ENCODE measurements around the gene ANKRD11.

Gene ANKRD11

DNA sequence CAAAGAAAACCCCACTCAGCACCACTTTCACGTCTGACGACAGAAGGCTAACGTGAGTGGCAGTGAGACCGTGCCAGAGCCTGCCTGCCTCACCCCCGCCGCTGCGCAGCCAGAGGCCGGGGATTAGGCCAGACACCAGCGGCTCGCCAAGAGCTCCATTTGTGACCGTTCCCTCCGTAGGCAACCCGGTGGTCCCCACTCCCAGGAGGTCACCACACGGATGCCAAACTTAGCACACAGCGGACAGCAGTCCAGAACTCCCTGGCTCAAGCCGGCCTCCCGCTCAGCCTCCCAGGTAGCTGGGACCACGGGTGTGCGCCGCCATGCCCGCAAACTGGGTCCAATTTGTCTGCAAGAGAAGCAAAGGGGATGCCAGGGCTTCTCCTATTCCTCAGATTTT, 104.6 kb downstream of the ANKRD11 start:
- TF ChIP-seq ZFX (IDR thresholded peaks at IDR 0.05; ENCODE audit: borderline replicate concordance) = no peak
- TF ChIP-seq, protein P1, sequence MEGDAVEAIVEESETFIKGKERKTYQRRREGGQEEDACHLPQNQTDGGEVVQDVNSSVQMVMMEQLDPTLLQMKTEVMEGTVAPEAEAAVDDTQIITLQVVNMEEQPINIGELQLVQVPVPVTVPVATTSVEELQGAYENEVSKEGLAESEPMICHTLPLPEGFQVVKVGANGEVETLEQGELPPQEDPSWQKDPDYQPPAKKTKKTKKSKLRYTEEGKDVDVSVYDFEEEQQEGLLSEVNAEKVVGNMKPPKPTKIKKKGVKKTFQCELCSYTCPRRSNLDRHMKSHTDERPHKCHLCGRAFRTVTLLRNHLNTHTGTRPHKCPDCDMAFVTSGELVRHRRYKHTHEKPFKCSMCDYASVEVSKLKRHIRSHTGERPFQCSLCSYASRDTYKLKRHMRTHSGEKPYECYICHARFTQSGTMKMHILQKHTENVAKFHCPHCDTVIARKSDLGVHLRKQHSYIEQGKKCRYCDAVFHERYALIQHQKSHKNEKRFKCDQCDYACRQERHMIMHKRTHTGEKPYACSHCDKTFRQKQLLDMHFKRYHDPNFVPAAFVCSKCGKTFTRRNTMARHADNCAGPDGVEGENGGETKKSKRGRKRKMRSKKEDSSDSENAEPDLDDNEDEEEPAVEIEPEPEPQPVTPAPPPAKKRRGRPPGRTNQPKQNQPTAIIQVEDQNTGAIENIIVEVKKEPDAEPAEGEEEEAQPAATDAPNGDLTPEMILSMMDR (IDR thresholded peaks at IDR 0.05) = no peak
- H3K27ac ChIP-seq = no peak overlapping the region

DNA sequence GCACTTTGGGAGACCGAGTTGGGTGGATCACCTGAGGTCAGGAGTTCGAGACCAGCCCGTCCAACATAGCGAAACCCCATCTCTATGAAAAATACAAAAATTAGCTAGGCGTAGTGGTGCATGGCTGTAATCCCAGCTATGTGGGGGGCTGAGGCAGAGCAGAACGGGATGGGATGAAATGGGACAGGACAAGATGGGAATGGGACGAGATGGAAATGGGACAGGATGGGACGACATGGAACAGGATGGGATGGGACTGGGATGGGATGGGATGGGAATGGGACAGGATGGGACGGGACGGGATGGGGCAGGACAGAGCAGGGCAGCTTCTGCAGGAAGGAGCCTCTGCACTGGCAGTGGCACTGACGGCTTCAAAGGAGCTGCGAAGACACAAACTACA, 106.1 kb downstream of the ANKRD11 start:
- TF ChIP-seq, protein P1 (IDR thresholded peaks at IDR 0.05) = no peak
- no peak for TF ChIP-seq ZFX (IDR thresholded peaks at IDR 0.05; ENCODE audit: borderline replicate concordance)
- H3K27ac ChIP-seq = peak overlapping the region; percentile 47; the same call in 1 of the 2 replicates

DNA sequence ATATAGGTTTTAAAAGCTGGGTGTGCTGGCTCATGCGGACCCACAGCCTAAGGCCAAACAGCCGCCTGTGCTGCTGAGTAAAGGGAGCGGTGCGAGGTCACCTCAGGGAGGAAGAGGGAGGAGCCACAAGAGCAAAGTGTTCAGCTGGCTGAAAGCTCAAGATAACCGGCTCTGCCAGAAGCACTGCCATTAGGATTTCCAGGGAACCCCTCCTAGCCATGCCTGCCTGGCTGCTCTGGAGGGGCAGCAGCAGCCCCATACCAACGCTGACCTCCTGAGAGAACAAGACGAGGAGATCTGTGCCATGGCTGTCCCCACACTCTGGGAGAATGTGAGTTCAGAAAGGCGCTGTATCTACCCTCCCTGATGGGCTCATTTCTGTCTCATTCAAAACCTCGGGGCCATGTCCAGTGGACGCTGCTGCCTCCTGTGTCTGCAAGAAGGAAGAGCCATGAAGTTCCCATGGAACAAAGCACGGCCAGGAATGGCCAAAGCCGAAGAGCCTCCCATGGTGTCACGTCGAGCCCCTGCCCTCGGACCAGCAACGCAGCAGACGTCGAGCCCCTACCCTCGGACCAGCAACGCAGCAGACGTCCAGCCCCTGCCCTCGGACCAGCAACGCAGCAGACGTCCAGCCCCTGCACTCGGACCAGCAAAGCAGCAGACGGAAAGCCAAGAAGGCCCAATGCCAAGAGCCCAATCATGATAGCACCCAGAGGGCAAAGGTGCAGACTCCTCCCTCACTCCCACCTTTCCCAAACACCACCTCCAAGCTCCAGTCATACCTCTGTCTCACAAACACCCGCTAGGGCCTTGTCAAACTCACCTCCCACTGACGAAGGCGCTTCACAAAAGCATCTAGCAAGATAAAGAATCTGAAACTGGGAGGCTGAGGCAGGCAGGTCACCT, 107.0 kb downstream of the ANKRD11 start:
- no peak for TF ChIP-seq ZFX (IDR thresholded peaks at IDR 0.05; ENCODE audit: borderline replicate concordance)
- TF ChIP-seq, protein P1 (IDR thresholded peaks at IDR 0.05) = no peak
- peak overlapping the region; percentile 47 for H3K27ac ChIP-seq

DNA sequence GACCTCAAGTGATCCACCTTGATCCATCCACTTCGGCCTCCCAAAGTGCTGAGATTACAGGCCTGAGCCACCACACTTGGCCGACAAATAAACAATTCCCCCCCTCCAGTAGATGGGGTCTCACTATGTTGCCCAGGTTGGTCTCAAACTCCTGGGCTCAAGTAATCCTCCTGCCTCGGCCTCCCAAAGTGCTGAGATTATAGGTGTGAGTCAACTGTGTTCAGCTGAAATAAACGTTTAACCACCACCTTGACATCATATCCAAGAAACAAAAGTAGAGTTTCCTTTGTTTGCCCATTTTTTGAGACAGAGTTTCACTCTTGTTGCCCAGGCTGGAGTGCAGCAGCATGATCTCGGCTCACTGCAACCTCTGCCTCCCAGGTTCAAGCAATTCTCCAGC, 107.8 kb downstream of the ANKRD11 start:
- H3K27ac ChIP-seq = peak overlapping the region; percentile 47

DNA sequence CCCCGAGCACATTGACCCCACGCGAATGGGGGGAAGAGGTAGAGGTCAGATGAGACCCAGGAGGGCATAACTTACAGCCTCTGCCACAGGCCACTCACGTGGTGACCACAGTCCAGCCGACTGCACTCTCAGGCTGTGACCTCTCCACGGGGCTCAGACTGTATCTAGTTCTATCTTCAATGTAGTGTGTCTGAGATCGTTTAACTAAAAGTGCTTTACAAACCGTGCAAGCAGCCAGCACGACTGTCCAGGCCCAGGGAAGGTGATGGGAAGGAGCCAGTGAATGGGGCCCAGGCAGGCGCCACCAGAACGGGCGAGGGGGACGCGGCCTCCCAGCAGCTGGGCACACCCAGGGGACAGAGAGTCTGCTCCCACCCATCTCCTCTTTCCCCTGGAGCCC, 108.6 kb downstream of the ANKRD11 start:
- TF ChIP-seq, protein P1 (IDR thresholded peaks at IDR 0.05) = no peak
- TF ChIP-seq ZFX (IDR thresholded peaks at IDR 0.05; ENCODE audit: borderline replicate concordance) = no peak
- no peak overlapping the region for H3K27ac ChIP-seq

DNA sequence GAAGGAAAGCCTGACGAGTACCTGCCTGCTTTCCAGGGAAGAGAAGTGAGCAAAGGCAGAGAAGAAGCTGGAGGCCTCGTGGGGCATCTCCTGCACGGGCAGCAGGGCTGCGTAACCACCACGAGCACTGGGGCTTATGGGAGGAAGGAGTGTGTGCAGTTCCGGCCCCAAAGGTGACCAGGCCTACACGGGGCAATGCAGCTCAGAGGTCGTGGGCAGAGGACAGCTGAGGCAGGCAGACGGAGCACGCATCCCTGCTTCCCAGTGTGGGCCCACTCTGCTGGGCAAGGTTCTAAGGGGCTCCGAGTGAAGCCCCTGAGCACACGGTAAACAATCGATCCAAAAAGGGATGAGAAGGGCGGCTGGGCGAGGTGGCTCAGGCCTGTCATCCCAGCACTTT, 109.7 kb downstream of the ANKRD11 start:
- H3K27ac ChIP-seq = no peak overlapping the region
- TF ChIP-seq, protein P1 (IDR thresholded peaks at IDR 0.05) = no peak
- no peak for TF ChIP-seq ZFX (IDR thresholded peaks at IDR 0.05; ENCODE audit: borderline replicate concordance)

DNA sequence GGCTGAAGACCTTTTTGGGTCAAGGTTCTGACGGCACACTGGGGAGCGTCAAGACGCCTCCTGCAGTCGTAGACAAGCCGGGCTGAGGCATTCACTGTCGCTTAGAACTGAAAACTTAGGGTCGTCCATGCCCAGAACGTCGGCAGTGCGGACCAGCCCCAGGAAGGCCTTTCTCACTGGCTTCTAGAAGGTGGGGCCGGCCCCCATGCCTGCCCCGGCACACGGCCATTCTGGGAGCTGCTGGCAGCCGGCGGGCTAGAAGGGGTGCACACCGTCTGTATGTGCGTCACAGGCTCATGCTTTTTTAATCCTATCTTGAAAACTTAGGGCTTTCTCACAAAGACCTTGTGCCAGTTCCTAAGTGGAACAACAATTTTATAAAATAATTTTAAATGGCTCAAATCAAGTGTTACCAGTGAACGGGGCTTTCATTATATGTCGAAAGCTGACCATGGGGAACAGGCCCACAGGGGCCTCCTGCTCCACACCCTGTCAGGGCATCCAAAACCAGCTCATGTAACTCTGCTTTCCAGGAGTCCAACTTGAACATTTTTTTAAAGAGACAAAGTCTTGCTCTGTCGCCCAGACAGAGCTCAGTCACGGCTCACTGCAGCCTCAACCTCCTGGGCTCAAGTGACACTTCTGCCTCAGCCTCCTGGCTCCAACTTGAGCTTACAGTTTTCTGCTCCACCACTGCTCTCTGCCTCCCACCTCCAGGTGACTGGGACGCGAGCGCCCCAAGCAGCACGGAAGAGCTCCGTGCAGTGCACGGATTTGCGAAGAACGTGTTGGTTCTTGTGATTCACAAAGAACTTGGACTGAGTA, 111.2 kb downstream of the ANKRD11 start:
- H3K27ac ChIP-seq = no peak overlapping the region
- no peak for TF ChIP-seq ZFX (IDR thresholded peaks at IDR 0.05; ENCODE audit: borderline replicate concordance)
- TF ChIP-seq, protein P1 (IDR thresholded peaks at IDR 0.05) = no peak

All from 22Rv1 (cell line).